ENCODE data around the gene MOB2. TPM values are rescaled to one million over a fixed set of nuclear protein-coding genes. Genes with fewer than 3 reads are reported as not detected.

Gene MOB2
- total and polyA plus RNA-seq, 2 of the 13 experiments (the other 11 are each of a cell fraction or from before 2014, with no cell fraction given) = 21.8 to 27.7 TPM

GRCh38 chr11:1428762-1429316, 57.7 kb downstream of the MOB2 start:
- ATAC-seq (no peak), FAIRE-seq (no peak), DNase-seq (ENCODE audit: low spot score) (no peak)
- H3K4me1 ChIP-seq (ENCODE audit: insufficient read depth, low read length) = no peaks in the 10 kb centered on the region
- H3K9me3 ChIP-seq (ENCODE audit: low read length) = no peaks in the 10 kb centered on the region
- intact Hi-C loops (cut with micrococcal nuclease; ENCODE audit: unreplicated experiment) (no loop called here), in situ Hi-C loops (cut with HindIII; ENCODE audit: extremely low pct_ligation_motif_present, low pct_unique_long_range_greater_than_20kb) (no loop called here)
- no peaks in the 10 kb centered on the region for H3K79me2 ChIP-seq (ENCODE audit: insufficient read depth, low read length)
- no peak overlapping the region for H3K4me2 ChIP-seq (ENCODE audit: low read depth, low read length)
- no peak overlapping the region for H2AFZ ChIP-seq (ENCODE audit: low read length)
- WGBS (ENCODE audit: low lambda C conversion rate) = 51% methylated on average over 18 of the region's 22 CpGs
- peaks cover 7% of the 10 kb centered on the region; the same call in 1 of the 2 replicates for H4K20me1 ChIP-seq (ENCODE audit: insufficient read depth, low read length)
- H3K9ac ChIP-seq (ENCODE audit: insufficient read depth, low read depth, low read length) = no peak overlapping the region
- H3K27ac ChIP-seq (ENCODE audit: extremely low read length, insufficient read depth, low read length) = no peak overlapping the region
- CTCF ChIA-PET (ENCODE audit: low intra/inter-chr PET ratio, low total read pairs) = no interaction called here
- H3K4me3 ChIP-seq (replicated peaks in 1 of 3; ENCODE audit: insufficient read depth in 1 of 3, low read depth in 2 of 3, low read length in 3 of 3) = no peak overlapping the region
- TF ChIP-seq ZNF552 (CRISPR knock-in tag; IDR thresholded peaks at IDR 0.05; ENCODE audit: borderline replicate concordance) (no peak), MNT (IDR thresholded peaks at IDR 0.05) (peak; percentile 86)
- POLR2A ChIA-PET = no interaction called here
- H3K27me3 ChIP-seq (ENCODE audit: control insufficient read depth in 1 of 2, insufficient read depth in 2 of 2, low read length in 2 of 2) = peaks cover 8 to 15% of the 10 kb centered on the region in 2 experiments; a peak in 4 of 5 replicates
- no peaks in the 10 kb centered on the region for H3K36me3 ChIP-seq (replicated peaks in 1 of 2; ENCODE audit: control insufficient read depth in 1 of 2, insufficient read depth in 2 of 2, low read length in 2 of 2)
- BruUV-seq (replicated peaks) = no TSS peak

- Histone ChIP-seq H3K9ac (ENCODE audit: insufficient read depth, low read depth, low read length) (no peak overlapping the region), H3K4me3 (replicated peaks in 1 of 3; ENCODE audit: insufficient read depth in 1 of 3, low read depth in 2 of 3, low read length in 3 of 3) (no peak overlapping the region), H4K20me1 (ENCODE audit: insufficient read depth, low read length) (peaks cover 11% of the 10 kb centered on the region; the same call in 1 of the 2 replicates), H3K36me3 (replicated peaks in 1 of 2; ENCODE audit: control insufficient read depth in 1 of 2, insufficient read depth in 2 of 2, low read length in 2 of 2) (no peaks in the 10 kb centered on the region), H3K9me3 (ENCODE audit: low read length) (no peaks in the 10 kb centered on the region), H3K79me2 (ENCODE audit: insufficient read depth, low read length) (no peaks in the 10 kb centered on the region), H2AFZ (ENCODE audit: low read length) (no peak overlapping the region), H3K4me2 (ENCODE audit: low read depth, low read length) (no peak overlapping the region), H3K27me3 (ENCODE audit: control insufficient read depth in 1 of 2, insufficient read depth in 2 of 2, low read length in 2 of 2) (peaks cover 10 to 24% of the 10 kb centered on the region in 2 experiments; a peak in 4 of 5 replicates), H3K27ac (ENCODE audit: extremely low read length, insufficient read depth, low read length) (no peak overlapping the region), H3K4me1 (ENCODE audit: insufficient read depth, low read length) (no peaks in the 10 kb centered on the region)
- ChIA-PET CTCF (ENCODE audit: low intra/inter-chr PET ratio, low total read pairs) (no interaction called here), POLR2A (no interaction called here)
- DNase-seq (ENCODE audit: low spot score) = no peak
- intact Hi-C loops (cut with micrococcal nuclease; ENCODE audit: unreplicated experiment) (no loop called here), in situ Hi-C loops (cut with HindIII; ENCODE audit: extremely low pct_ligation_motif_present, low pct_unique_long_range_greater_than_20kb) (no loop called here)
- BruUV-seq (replicated peaks) = no TSS peak
- no peak for ATAC-seq
- no peak for FAIRE-seq
- WGBS (ENCODE audit: low lambda C conversion rate) = 0% methylated on average over 2 of the region's 17 CpGs
- TF ChIP-seq, protein P1, sequence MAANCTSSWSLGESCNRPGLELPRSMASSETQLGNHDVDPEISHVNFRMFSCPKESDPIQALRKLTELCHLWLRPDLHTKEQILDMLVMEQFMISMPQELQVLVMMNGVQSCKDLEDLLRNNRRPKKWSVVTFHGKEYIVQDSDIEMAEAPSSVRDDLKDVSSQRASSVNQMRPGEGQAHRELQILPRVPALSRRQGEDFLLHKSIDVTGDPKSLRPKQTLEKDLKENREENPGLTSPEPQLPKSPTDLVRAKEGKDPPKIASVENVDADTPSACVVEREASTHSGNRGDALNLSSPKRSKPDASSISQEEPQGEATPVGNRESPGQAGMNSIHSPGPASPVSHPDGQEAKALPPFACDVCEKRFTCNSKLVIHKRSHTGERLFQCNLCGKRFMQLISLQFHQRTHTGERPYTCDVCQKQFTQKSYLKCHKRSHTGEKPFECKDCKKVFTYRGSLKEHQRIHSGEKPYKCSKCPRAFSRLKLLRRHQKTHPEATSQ (CRISPR knock-in tag; IDR thresholded peaks at IDR 0.05; ENCODE audit: borderline replicate concordance) = no peak
- TF ChIP-seq ZIK1 (CRISPR knock-in tag; IDR thresholded peaks at IDR 0.05; ENCODE audit: borderline replicate concordance, low read depth) = no peak
- no peak for TF ChIP-seq RFX3 (CRISPR knock-in tag; IDR thresholded peaks at IDR 0.05)
- TF ChIP-seq TBL1XR1 (IDR thresholded peaks at IDR 0.05; ENCODE audit: borderline replicate concordance, low read length, partially characterized antibody) = no peak
- TF ChIP-seq MZF1 (CRISPR knock-in tag; IDR thresholded peaks at IDR 0.05; ENCODE audit: borderline replicate concordance) = no peak
- TF ChIP-seq, protein P2, sequence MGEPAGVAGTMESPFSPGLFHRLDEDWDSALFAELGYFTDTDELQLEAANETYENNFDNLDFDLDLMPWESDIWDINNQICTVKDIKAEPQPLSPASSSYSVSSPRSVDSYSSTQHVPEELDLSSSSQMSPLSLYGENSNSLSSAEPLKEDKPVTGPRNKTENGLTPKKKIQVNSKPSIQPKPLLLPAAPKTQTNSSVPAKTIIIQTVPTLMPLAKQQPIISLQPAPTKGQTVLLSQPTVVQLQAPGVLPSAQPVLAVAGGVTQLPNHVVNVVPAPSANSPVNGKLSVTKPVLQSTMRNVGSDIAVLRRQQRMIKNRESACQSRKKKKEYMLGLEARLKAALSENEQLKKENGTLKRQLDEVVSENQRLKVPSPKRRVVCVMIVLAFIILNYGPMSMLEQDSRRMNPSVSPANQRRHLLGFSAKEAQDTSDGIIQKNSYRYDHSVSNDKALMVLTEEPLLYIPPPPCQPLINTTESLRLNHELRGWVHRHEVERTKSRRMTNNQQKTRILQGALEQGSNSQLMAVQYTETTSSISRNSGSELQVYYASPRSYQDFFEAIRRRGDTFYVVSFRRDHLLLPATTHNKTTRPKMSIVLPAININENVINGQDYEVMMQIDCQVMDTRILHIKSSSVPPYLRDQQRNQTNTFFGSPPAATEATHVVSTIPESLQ (CRISPR knock-in tag; conservative IDR thresholded peaks at IDR 0.05) = no peak
- no peak for TF ChIP-seq ZSCAN9 (CRISPR knock-in tag; IDR thresholded peaks at IDR 0.05; ENCODE audit: borderline replicate concordance)
- no peak for TF ChIP-seq AGO1 (IDR thresholded peaks at IDR 0.05; ENCODE audit: low read depth, low read length, poor library complexity, severe bottlenecking)
Observed at GRCh38 chr11:1425439-1425838, 61.1 kb downstream of the MOB2 start.
